Measurements from ENCODE around the gene PI16. TPM values are rescaled to one million over a fixed set of nuclear protein-coding genes. Genes with fewer than 3 reads are reported as not detected.

Gene PI16
- total RNA-seq, 2 experiments from 2014 or later: 0.30 TPM; not detected in 1

DNA sequence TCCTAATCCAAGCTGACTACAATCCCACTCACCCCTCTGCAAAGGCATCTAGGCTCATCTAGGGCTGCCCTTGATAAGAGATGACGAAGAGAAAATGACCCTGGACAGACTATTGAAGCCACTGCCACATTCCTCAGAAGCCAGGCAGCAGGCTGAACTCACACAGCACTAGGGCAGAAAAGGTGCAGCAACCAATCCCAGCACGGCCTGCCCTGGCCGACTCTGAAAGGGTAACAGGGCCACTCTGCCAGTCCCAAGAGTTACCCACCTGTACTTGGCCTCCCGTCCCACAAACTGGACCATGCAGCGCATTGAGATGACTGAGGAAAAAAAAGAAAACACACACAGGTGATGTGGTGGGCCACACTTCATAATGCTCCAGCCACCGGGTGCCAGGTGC lies 22.4 kb downstream of the PI16 start:
- no peak for DNase-seq (ENCODE audit: low spot score)
- intact Hi-C loops (cut with micrococcal nuclease; ENCODE audit: unreplicated experiment): loop anchor here (1.0 kb wide), 1 partner anchor 41 kb away; no protein-coding TSS in a partner anchor
- Histone ChIP-seq H3K36me3 (ENCODE audit: insufficient read depth, low read length) (peaks cover 77% of the 10 kb centered on the region), H3K4me2 (ENCODE audit: low read length) (no peak overlapping the region), H3K4me1 (ENCODE audit: insufficient read depth, low read length, poor library complexity, severe bottlenecking) (no peaks in the 10 kb centered on the region), H3K9me2 (ENCODE audit: insufficient read depth, low read length) (no peaks in the 10 kb centered on the region), H3K4me3 (ENCODE audit: low read depth, low read length, poor library complexity, severe bottlenecking) (no peak overlapping the region), H3K9me3 (ENCODE audit: low read length) (no peaks in the 10 kb centered on the region), H2AFZ (ENCODE audit: low read length) (no peak overlapping the region), H3K27ac (ENCODE audit: low read depth, low read length, poor library complexity, severe bottlenecking) (no peak overlapping the region), H4K20me1 (ENCODE audit: insufficient read depth, low read length) (0 out of 2 replicates have a peak, but pooled peaks cover 4% of the 10 kb centered on the region), H3K79me2 (ENCODE audit: insufficient read depth, low read depth, low read length) (peaks cover 6% of the 10 kb centered on the region; the same call in 1 of the 2 replicates)
- TF ChIP-seq EZH2phosphoT487 (IDR thresholded peaks at IDR 0.05; ENCODE audit: borderline replicate concordance, low read depth, low read length): no peak
- TF ChIP-seq, protein P1, sequence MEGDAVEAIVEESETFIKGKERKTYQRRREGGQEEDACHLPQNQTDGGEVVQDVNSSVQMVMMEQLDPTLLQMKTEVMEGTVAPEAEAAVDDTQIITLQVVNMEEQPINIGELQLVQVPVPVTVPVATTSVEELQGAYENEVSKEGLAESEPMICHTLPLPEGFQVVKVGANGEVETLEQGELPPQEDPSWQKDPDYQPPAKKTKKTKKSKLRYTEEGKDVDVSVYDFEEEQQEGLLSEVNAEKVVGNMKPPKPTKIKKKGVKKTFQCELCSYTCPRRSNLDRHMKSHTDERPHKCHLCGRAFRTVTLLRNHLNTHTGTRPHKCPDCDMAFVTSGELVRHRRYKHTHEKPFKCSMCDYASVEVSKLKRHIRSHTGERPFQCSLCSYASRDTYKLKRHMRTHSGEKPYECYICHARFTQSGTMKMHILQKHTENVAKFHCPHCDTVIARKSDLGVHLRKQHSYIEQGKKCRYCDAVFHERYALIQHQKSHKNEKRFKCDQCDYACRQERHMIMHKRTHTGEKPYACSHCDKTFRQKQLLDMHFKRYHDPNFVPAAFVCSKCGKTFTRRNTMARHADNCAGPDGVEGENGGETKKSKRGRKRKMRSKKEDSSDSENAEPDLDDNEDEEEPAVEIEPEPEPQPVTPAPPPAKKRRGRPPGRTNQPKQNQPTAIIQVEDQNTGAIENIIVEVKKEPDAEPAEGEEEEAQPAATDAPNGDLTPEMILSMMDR (conservative IDR thresholded peaks at IDR 0.05; ENCODE audit: low read length): no peak
- ChIA-PET POLR2A (interaction anchor here (1.3 kb wide), 1 partner anchor 41 kb away, joined by 6 read pairs; no protein-coding TSS in a partner anchor), CTCF (ENCODE audit: unreplicated experiment) (interaction anchor here (0.6 to 1.8 kb wide), 7 partner anchors 9 to 234 kb away, joined by 4 to 31 read pairs (median 8); partner anchors contain the start of gene MTCH1)
- no TSS peak for BruUV-seq (replicated peaks)

DNA sequence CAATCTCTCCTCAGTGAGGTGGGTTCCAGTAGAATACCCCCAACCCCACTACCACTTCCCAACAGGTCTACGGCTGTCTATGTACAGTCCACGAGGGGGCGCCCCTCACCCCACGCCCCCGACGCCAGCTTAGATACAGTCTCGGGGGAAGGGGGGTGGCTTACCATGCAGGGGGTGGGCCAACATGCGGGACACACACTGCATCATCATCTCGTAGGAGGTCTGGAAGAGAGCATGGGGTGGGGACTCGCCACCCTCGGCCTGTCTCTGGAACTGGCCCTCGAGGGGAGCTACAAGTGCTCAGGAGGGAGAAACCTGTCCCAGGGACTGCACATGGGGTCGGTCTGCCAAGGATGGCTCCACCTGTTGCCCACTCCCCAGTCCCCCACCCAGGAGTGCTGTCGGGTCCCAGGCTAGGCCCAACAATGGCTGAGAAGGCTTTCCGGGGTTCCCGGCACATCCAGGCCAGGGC lies 23.0 kb downstream of the PI16 start:
- POLR2A ChIA-PET: interaction anchor here (1.1 to 1.3 kb wide), 2 partner anchors 41 to 103 kb away, joined by 3 to 6 read pairs; no protein-coding TSS in a partner anchor
- Histone ChIP-seq H3K4me2 (ENCODE audit: low read length) (no peak overlapping the region), H3K9me3 (ENCODE audit: low read length) (no peaks in the 10 kb centered on the region), H4K20me1 (ENCODE audit: insufficient read depth, low read length) (0 out of 2 replicates have a peak, but pooled peaks cover 4% of the 10 kb centered on the region), H2AFZ (ENCODE audit: low read length) (no peak overlapping the region), H3K27ac (ENCODE audit: low read depth, low read length, poor library complexity, severe bottlenecking) (no peak overlapping the region), H3K79me2 (ENCODE audit: insufficient read depth, low read depth, low read length) (peaks cover 10% of the 10 kb centered on the region; the same call in 1 of the 2 replicates), H3K4me3 (ENCODE audit: low read depth, low read length, poor library complexity, severe bottlenecking) (no peak overlapping the region), H3K4me1 (ENCODE audit: insufficient read depth, low read length, poor library complexity, severe bottlenecking) (no peaks in the 10 kb centered on the region), H3K9me2 (ENCODE audit: insufficient read depth, low read length) (no peaks in the 10 kb centered on the region), H3K36me3 (ENCODE audit: insufficient read depth, low read length) (peaks cover 71% of the 10 kb centered on the region)
- no TSS peak for BruUV-seq (replicated peaks)
- CTCF ChIA-PET (ENCODE audit: unreplicated experiment): interaction anchor here (0.6 to 1.8 kb wide), 8 partner anchors 9 to 233 kb away, joined by 3 to 31 read pairs (median 7); partner anchors contain the start of gene MTCH1
- TF ChIP-seq, protein P1 (conservative IDR thresholded peaks at IDR 0.05; ENCODE audit: low read length): peak; percentile 92
- TF ChIP-seq EZH2phosphoT487 (IDR thresholded peaks at IDR 0.05; ENCODE audit: borderline replicate concordance, low read depth, low read length): no peak
- DNase-seq (ENCODE audit: low spot score): peak; percentile 66
- intact Hi-C loops (cut with micrococcal nuclease; ENCODE audit: unreplicated experiment): loop anchor here (1.0 kb wide), 1 partner anchor 41 kb away; no protein-coding TSS in a partner anchor

Measured in OCI-LY7 (cell line).